Endothelial cell of umbilical vein (primary cell): Measurements from ENCODE around the gene PWWP3B. TPM values are rescaled to one million over a fixed set of nuclear protein-coding genes. Genes with fewer than 3 reads are reported as not detected.

Source experiments
- BruUV-seq: library from RNA; stranded (reverse); fragments of 400-500 nt; replicated peaks from 2 replicates; lab custom pipeline; 2021; lab: Mats Ljungman, UMichigan
- CTCF ChIA-PET: fragments of 300-600, 350-600 bp; sonication (Branson Sonifier 250); formaldehyde crosslinking; loops from one replicate; lab custom pipeline; 2021; ENCODE audit warnings: antibody characterized with exemption, inconsistent platforms; lab: Charles Lee
- POLR2A ChIA-PET: fragments of 300-600, 350-600 bp; sonication (Branson Sonifier 250); formaldehyde crosslinking; loops from one replicate; lab custom pipeline; 2021; ENCODE audit warnings: antibody characterized with exemption, inconsistent platforms; lab: Charles Lee
- DNase-seq: peaks from one replicate; pipeline ENCODE4 v3.0.0-alpha.2; 2011; ENCODE audit warnings: low read depth, low spot score
- FAIRE-seq: peaks from 2 replicates; lab custom pipeline; 2011; peaks lifted over from hg19 to GRCh38; lab: Jason Lieb, UNC
- H2AFZ ChIP-seq: 2 replicates; pipeline ENCODE4 v1.6.0; 2012; ENCODE audit warnings: low read depth, low read length, control low read depth, inconsistent platforms
- H3K27ac ChIP-seq: 2 replicates; pipeline ENCODE4 v1.5.1; 2011; ENCODE audit warnings: low read depth, mild to moderate bottlenecking, control low read depth, low read length, moderate library complexity; ENCODE audit not compliant: insufficient read depth
- H3K27me3 ChIP-seq, 2 experiments: 2 replicates each; pipeline versions ENCODE4 v1.6.0 to v1.6.1; 2011; ENCODE audit warnings: low read length in 2 of 2, mixed read lengths in 1 of 2; ENCODE audit not compliant: control insufficient read depth in 2 of 2, insufficient read depth in 2 of 2
- H3K36me3 ChIP-seq, 2 experiments: 2 replicates in 1 of 2; 3 replicates in 1 of 2; pipeline ENCODE4 v1.5.1; 2011; ENCODE audit warnings: low read length in 2 of 2, mild to moderate bottlenecking in 1 of 2, moderate library complexity in 1 of 2; ENCODE audit not compliant: control insufficient read depth in 2 of 2, insufficient read depth in 2 of 2; ENCODE audit errors: extremely low read depth in 1 of 2
- H3K4me1 ChIP-seq: 3 replicates; pipeline ENCODE4 v1.5.1; 2011; ENCODE audit warnings: mild to moderate bottlenecking, low read length; ENCODE audit not compliant: control insufficient read depth, insufficient read depth; ENCODE audit errors: extremely low read depth
- H3K4me2 ChIP-seq: 2 replicates; pipeline ENCODE4 v1.6.1; 2011; ENCODE audit warnings: low read length, control low read depth, mixed read lengths; ENCODE audit not compliant: insufficient read depth
- H3K4me3 ChIP-seq, 3 experiments: fragments of 200-600 bp in 1 of 3; sonication (generic), shearing (Covaris generic) in 1 of 3; replicated peaks in 1 of 3; 2 replicates each; pipeline ENCODE4 v1.5.1; 2011 to 2016; ENCODE audit warnings: control low read depth in 3 of 3, low read length in 3 of 3, mild to moderate bottlenecking in 2 of 3, inconsistent platforms in 1 of 3, low read depth in 1 of 3, moderate library complexity in 1 of 3; ENCODE audit not compliant: insufficient read depth in 1 of 3
- H3K79me2 ChIP-seq: 2 replicates; pipeline ENCODE4 v1.6.0; 2012; ENCODE audit warnings: low read length, inconsistent platforms; ENCODE audit not compliant: control insufficient read depth, insufficient read depth
- H3K9ac ChIP-seq: replicated peaks from 2 replicates; pipeline ENCODE3; 2011; ENCODE audit warnings: low read length, control low read depth; ENCODE audit not compliant: insufficient read depth; ENCODE audit errors: extremely low read depth
- H3K9me1 ChIP-seq: replicated peaks from 3 replicates; pipeline ENCODE4 v1.6.0; 2011; ENCODE audit warnings: mild to moderate bottlenecking, low read length; ENCODE audit not compliant: control insufficient read depth, insufficient read depth; ENCODE audit errors: extremely low read depth
- H3K9me3 ChIP-seq: replicated peaks from 2 replicates; pipeline ENCODE4 v1.5.1; 2012; ENCODE audit warnings: low read length, inconsistent platforms; ENCODE audit not compliant: control insufficient read depth, insufficient read depth
- H4K20me1 ChIP-seq: replicated peaks from 2 replicates; pipeline ENCODE3; 2011; ENCODE audit warnings: mild to moderate bottlenecking, low read length; ENCODE audit not compliant: control insufficient read depth, insufficient read depth; ENCODE audit errors: extremely low read depth
- EZH2 ChIP-seq: IDR thresholded peaks from 2 replicates; pipeline ENCODE4 v1.6.1; 2012; ENCODE audit warnings: borderline replicate concordance, low read depth, mild to moderate bottlenecking, moderate library complexity, low read length, inconsistent platforms; ENCODE audit not compliant: severe bottlenecking
- FOS ChIP-seq: IDR thresholded peaks from 2 replicates; pipeline ENCODE4 v1.6.1; 2011; ENCODE audit warnings: mild to moderate bottlenecking, low read length, moderate library complexity, borderline replicate concordance; ENCODE audit not compliant: insufficient read depth
- GATA2 ChIP-seq: IDR thresholded peaks from 2 replicates; pipeline ENCODE4 v1.7.0; 2011; ENCODE audit warnings: low read depth, mild to moderate bottlenecking, moderate library complexity, mixed read lengths, low read length; ENCODE audit not compliant: insufficient read length, insufficient read depth
- JUN ChIP-seq: IDR thresholded peaks from 2 replicates; pipeline ENCODE4 v1.6.1; 2011; ENCODE audit warnings: borderline replicate concordance, low read depth; ENCODE audit not compliant: insufficient read length, insufficient read depth
- MYC ChIP-seq: IDR thresholded peaks from one replicate; pipeline ENCODE4 v1.6.1; 2011; ENCODE audit warnings: mild to moderate bottlenecking, low read depth, low read length
- POLR2A ChIP-seq: IDR thresholded peaks from 2 replicates; pipeline ENCODE4 v1.6.1; 2012; ENCODE audit warnings: low read depth, mild to moderate bottlenecking, control low read depth, low read length
- POLR2AphosphoS5 ChIP-seq: IDR thresholded peaks from 2 replicates; pipeline ENCODE4 v1.6.1; 2012; ENCODE audit warnings: low read depth, mild to moderate bottlenecking, control low read depth, low read length, moderate library complexity; ENCODE audit not compliant: insufficient read depth
- dilution Hi-C: fragments of 300-500 bp; cut with MboI; formaldehyde crosslinking; loops from one replicate; pipeline ENCODE4 v1.15.0; 2019; ENCODE audit warnings: low sequenced_read_pairs; ENCODE audit not compliant: extremely low pct_ligation_motif_present
- intact Hi-C: fragments of 100-400 bp; cut with micrococcal nuclease; formaldehyde crosslinking; loops from one replicate; pipeline ENCODE4 v1.10.0; 2022
- polyA plus RNA-seq, 4 experiments: library from polyadenylated mRNA; depleted of rRNA in 3 of 4; stranded (reverse) in 3 of 4; unstranded in 1 of 4; fragments of >200 nt; gene quantifications; 2 replicates each; pipeline versions ENCODE4 v1.2.1 to v1.2.3, GENCODE V29; 2011 to 2012; ENCODE audit warnings: missing spikeins in 1 of 4
- total RNA-seq: library from RNA; stranded (reverse); gene quantifications from 2 replicates; pipeline ENCODE4 v1.2.3, GENCODE V29; 2021
- TF ChIP-seq, protein P1 (sequence below), 2 donors: IDR thresholded peaks; 1 replicate in 1 of 2; 2 replicates in 1 of 2; pipeline ENCODE4 v1.5.1; 2011; ENCODE audit warnings: low read length in 2 of 2, mild to moderate bottlenecking in 2 of 2, moderate library complexity in 2 of 2, control low read depth in 1 of 2, inconsistent platforms in 1 of 2, low read depth in 1 of 2; ENCODE audit not compliant: insufficient read depth in 1 of 2; ENCODE audit errors: extremely low read depth in 1 of 2
- TF ChIP-seq, protein P2 (sequence below): IDR thresholded peaks from 2 replicates; pipeline ENCODE4 v1.6.1; 2011; ENCODE audit not compliant: insufficient read depth, insufficient read length

The PWWP3B gene
- total and polyA plus RNA-seq, 2 donors (not counting 3 experiments of a cell fraction or from before 2014, with no cell fraction given), result not detected

DNA sequence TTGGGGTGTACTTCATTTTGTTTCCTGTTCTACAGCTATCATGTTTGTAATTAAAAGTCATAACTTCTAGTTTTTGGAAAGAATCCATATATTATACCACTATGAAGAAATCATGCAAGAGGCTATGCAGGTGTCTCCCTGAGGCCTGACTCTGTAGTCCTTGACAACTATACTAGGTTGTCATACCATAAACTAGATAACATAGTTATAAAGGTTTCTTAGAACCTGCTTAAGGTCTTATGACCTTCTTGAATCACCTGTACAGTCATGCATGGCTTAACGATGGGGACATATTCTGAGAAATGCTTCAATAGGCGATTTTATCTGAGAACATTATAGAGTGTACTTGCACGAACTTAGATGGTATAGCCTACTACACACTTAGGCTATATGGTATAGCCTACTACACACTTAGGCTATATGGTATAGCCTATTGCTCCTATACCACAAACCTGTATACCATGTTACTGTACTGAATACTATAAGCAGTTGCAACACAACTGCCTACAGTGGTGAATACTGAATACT is 3.3 kb downstream of the PWWP3B start:
- Histone ChIP-seq H3K4me1 (no peaks in the 10 kb centered on the region), H3K4me2 (no peak overlapping the region), H3K9me3 (no peaks in the 10 kb centered on the region), H3K9ac (no peak overlapping the region), H3K4me3 (no peak overlapping the region), H3K27me3 (no peaks in the 10 kb centered on the region), H2AFZ (no peak overlapping the region), H3K36me3 (no peaks in the 10 kb centered on the region), H3K9me1 (no peaks in the 10 kb centered on the region), H3K79me2 (no peaks in the 10 kb centered on the region), H4K20me1 (no peaks in the 10 kb centered on the region), H3K27ac (no peak overlapping the region)
- no TSS peak for BruUV-seq
- POLR2A ChIA-PET, result no interaction called here
- intact Hi-C loops (no loop called here), dilution Hi-C loops (no loop called here)
- CTCF ChIA-PET, result no interaction called here
- DNase-seq (no peak), FAIRE-seq (no peak)
- no peak for TF ChIP-seq POLR2A
- no peak for TF ChIP-seq JUN
- TF ChIP-seq MYC, result no peak
- no peak for TF ChIP-seq GATA2
- TF ChIP-seq, protein P1, sequence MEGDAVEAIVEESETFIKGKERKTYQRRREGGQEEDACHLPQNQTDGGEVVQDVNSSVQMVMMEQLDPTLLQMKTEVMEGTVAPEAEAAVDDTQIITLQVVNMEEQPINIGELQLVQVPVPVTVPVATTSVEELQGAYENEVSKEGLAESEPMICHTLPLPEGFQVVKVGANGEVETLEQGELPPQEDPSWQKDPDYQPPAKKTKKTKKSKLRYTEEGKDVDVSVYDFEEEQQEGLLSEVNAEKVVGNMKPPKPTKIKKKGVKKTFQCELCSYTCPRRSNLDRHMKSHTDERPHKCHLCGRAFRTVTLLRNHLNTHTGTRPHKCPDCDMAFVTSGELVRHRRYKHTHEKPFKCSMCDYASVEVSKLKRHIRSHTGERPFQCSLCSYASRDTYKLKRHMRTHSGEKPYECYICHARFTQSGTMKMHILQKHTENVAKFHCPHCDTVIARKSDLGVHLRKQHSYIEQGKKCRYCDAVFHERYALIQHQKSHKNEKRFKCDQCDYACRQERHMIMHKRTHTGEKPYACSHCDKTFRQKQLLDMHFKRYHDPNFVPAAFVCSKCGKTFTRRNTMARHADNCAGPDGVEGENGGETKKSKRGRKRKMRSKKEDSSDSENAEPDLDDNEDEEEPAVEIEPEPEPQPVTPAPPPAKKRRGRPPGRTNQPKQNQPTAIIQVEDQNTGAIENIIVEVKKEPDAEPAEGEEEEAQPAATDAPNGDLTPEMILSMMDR (IDR thresholded peaks at IDR 0.05; ENCODE audit: extremely low read depth in 1 of 2, insufficient read depth in 1 of 2, low read depth in 1 of 2, low read length in 2 of 2), result no peak
- TF ChIP-seq POLR2AphosphoS5, result no peak
- no peak for TF ChIP-seq EZH2
- no peak for TF ChIP-seq FOS
- TF ChIP-seq, protein P2, sequence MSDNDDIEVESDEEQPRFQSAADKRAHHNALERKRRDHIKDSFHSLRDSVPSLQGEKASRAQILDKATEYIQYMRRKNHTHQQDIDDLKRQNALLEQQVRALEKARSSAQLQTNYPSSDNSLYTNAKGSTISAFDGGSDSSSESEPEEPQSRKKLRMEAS, result no peak
